Measurements from ENCODE around the gene SV2B.
A peak's percentile ranks its signal among the peaks of the same experiment; 100 is the strongest.

The SV2B gene

DNA sequence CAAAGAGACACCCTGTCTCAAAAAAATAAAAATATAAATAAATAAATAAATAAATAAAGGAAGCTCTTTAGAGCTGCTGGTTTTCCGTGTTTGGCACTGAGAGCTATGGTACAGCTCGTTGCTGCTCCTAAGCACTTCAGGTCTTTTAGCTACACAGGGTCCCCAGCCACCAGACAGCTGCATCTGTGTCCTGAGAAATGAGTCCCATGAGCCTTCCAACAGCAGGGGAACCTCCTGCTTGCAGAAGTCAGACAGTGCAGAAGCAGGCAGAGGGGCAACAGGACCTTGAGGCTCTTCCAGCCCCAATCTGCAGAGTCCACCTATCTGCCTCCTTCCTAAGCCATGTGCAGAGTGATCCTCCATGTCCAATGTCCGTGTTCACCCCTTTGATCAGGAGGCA, 159.0 kb downstream of the SV2B start:
- no peak for DNase-seq (ENCODE audit: insufficient read length, low spot score)
- no peak for FAIRE-seq

DNA sequence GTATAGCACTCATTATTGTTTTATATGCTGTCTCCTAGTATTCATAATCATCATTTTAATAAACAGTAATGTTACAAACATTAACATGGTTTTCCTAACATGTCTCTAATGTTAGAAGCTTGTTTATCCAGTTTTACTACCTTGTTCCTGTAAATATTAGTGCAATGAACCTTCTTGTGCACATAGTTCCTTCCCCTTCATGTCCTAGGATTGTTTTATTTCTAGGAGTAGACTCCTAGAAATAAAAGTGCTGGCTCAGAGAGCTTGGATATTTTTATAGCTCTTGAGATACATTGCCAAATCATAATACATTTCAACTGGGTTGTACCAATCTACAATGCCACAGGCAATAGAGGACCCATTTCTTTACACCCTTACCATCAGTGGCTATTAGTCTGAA, 161.3 kb downstream of the SV2B start:
- DNase-seq (ENCODE audit: insufficient read length, low spot score) (no peak), FAIRE-seq (no peak)

DNA sequence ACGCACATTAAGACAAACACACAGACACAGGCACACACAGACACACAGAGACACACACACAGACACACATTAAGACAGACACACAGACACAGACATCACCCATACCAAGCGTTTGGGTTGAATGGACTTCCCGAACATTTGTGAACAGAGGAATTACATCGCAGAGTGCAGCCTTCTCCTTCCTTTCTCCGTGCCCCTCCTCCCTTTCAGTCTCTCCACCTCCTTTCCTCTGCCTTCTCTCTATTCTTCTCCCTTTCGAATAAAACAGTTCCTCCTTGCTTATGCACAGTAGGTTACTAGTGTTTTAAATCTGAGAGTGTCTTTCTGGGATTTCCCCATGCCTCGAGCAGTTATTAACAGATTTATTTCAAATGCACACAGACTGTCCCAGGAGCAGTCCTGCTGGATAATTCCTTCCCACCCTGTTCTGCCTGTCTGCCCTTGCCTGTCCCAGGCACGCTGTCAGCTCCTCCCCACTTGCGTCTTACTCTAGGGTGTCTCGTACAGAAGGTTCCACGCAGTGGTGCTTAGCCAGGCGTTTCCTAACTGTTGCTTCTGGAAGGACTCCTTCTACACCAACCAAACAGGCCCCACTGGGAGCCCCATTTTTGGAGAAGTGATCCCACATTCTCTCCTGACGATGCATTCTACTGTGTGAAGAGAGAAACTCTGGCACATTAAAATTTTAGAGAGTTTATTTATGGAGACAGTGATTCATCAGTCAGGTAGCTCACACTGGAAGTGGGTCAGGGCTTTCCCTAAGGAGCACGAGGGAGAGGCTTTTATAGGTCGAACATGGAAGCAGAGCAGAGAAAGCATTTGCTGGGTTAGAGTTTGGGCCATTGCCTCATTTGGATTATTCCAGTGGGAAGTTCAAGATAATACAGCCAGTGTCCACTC, 163.8 kb downstream of the SV2B start:
- no peak for DNase-seq (ENCODE audit: insufficient read length, low spot score)
- no peak for FAIRE-seq

DNA sequence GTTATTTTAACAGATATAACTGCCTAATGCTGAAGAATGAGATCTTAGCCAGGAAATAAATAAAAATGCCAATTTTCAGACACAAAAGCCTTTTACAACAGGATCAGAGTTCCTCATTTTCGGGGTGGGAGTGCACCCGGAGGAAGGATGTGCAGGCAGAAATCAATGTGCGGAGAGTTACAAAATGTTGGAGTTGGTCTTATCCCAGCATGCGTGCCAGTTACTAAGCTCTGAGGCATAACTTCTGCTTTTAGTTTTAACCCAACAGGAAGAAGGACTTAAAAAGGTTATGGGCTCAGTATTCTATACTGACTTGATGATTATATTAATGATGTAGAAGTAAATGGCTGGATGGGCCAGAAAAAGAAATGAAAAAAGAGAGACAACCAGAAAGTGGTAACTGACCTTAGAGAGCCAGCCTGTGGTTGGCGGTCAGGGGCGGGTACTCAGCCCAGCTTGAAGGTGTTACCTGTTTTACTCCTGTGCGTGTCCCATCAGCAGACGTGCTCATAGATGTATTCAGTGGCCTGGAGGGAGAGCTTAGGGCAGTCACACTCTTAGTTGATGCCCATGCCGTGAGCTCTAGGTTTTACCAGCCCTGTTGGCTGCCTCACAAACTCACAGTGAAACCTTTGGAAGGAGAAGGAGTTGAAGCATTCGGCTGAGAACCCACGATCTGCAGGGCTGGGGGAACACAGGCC, 164.7 kb downstream of the SV2B start:
- DNase-seq (ENCODE audit: insufficient read length, low spot score) (no peak), FAIRE-seq (no peak)

DNA sequence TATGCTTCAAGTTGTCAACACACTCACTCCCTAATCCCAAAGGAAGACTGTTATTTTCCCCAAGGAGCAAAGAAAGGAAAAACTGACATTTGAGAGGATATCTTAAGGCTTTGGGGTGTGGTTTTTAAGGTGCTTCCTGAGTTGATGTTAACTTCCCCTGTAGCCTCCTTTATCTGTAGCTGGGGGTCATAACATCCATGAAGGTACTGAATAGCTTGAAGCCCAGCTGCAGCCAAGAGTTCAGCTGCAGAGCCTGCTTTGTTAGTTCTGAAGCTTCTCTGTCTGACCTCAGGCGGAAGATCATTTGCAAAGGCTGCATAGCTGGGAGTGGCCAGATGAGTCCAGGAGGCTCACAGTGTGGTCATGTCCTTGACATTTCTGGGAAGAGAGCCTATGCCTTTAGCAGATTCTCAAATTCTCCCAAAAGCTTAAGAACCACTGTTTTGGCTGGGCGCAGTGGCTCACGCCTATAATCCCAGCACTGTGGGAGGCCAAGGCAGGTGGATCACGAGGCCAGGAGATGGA, 165.4 kb downstream of the SV2B start:
- no peak for FAIRE-seq
- no peak for DNase-seq (ENCODE audit: insufficient read length, low spot score)

DNA sequence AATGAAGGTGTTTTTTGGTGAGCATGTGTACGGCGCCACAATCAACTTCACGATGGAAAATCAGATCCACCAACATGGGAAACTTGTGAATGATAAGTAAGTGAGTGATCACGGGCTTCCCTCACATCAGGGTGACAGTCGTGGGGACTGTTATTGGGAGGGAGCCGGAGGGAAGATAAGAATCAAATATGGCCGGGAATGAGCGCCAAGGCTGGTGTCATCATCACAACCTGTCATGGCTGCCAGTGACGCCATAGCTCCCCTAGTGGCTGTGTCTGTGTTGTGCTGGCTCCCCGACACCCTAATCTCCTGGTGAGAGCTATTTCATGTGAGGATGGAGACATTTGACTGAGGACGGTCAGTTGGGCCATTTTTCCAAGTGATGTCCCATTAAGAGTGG, 168.5 kb downstream of the SV2B start:
- FAIRE-seq (no peak), DNase-seq (ENCODE audit: insufficient read length, low spot score) (no peak)

DNA sequence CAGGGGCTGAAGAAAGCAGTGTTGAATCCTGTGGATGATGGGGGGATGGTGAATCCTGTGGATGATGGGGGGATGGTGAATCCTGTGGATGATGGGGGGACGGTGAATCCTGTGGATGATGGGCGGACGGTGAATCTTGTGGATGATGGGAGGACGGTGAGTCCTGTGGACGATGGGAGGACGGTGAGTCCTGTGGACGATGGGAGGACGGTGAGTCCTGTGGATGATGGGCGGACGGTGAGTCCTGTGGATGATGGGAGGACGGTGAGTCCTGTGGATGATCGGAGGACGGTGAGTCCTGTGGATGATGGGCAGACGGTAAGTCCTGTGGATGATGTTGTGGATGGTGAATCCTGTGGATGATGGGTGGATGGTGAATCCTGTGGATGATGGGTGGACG, 170.7 kb downstream of the SV2B start:
- FAIRE-seq, result no peak
- DNase-seq (ENCODE audit: insufficient read length, low spot score), result no peak

DNA sequence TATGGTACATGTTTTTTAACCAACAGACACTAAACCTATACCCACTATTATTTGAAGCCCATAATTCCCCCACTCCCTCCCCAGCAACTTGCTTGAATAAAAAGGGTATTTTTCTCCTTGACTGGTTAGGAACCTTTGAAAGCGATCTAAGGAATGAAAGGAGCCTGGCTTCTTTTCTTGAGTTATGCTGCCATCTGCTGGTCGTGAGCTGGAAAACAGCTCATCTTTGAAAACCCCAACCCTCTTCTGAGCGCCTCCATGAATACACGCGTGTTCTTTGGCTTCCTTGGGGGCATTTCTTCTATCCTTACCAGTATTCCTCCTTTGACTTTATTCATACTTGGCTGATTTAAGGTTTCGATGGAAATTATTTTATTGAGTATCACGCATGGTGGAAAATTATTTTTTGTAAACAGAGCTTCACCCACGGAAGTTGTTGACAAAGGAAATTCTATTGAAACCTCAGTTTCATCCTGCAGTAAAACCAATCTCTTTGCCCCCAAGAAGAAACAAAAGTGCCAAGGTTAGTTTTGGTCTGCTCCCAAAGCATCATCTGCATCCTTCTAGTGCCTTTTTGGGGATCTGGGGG, 171.6 kb downstream of the SV2B start:
- FAIRE-seq (peak; percentile 94), DNase-seq (ENCODE audit: insufficient read length, low spot score) (peak; percentile 28)

DNA sequence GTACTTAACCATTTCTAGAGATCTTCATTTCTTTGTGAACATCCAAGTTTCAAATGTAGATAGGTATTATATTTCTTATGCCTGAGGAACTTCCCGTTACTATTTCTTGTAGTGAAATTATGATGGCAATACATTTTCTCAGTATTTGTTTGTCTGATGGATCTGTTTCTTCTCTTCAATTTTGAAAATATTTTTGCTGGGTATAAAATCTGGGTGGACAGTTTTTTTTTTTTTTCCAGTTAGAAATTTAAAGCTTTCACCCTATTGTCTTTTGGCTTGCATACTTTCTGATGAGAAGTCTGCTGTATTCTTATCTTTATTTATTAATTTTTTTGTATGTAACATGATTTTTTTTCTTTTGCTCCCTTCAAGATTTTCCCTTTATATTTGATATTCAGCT, 175.8 kb downstream of the SV2B start:
- DNase-seq (ENCODE audit: insufficient read length, low spot score) (no peak), FAIRE-seq (no peak)

DNA sequence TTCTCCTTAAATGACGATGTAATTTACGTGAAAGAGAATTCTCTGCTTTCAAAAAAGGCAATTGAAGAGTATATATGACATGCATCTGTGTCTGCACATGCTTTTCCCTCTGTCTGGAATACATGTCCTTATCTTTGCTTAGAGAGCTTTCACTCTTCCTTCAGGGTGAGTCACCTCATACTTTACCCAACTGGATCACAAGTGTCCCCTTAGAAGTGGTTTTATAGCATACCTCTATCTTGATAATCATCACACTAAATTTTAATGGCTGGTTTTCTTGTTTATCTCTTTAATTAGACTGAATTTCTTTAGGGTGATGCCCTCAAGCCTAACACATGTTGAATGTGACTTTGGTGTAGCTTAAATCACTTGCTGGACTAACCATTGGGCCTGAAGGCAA, 178.9 kb downstream of the SV2B start:
- no peak for FAIRE-seq
- no peak for DNase-seq (ENCODE audit: insufficient read length, low spot score)

DNA sequence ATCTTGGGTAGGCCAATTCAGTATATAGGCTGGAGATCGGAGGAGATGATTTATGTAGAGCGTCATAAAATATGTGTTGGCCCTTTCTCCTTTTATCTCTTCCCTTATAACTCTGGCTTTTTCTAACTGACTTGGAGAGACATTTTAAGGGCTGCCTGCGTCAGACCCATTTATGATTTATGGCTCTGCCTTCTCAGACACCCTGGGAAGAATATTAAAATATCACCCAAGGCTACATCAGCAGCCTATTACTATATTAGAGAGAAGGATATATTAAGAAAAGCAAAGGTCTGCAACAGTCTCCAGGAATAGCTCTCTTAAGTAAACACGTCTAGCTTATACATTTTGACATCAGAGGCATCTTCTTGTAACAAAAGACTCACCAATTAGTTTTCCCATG, 179.4 kb downstream of the SV2B start:
- DNase-seq (ENCODE audit: insufficient read length, low spot score), result no peak
- FAIRE-seq, result no peak

DNA sequence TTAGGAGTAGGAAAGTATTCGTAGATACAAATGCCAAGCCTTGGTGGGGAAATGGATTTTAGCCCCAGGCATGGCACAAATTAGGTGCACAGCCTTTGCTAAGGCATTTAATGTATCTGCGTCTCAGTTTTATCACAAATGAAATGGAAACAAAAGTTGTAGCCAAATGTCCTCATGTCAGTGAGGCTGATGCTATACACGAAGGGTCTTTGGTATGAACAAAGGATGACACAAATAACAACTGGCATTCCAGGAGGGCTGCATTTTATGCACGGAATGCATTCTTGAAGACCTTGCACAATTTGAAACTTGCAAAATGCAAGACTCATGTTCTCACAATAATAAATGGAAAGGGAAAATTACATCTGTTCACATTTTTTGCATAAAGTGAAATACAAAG, 181.9 kb downstream of the SV2B start:
- FAIRE-seq, result no peak

DNA sequence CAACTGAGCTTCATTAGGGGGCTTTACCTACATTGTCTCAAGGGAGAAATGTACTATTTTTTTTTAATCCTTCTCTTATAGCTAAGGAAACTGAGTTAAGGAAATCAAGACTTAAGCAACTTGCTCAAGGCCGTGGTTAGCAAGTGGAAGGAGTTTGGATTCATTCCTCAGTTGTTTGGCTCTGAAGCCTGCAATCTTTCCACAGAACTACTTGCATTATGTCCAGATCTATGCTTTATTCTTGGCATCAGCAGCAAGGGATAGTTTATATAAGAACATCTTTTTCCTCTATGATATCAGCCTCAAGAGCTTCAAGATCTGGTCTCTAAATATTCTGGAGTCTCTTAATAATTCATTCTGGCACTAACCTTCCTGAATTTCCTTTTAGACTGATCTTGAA, 182.4 kb downstream of the SV2B start:
- FAIRE-seq (no peak), DNase-seq (ENCODE audit: insufficient read length, low spot score) (no peak)

More for the DNA sequence above, 181.9 kb downstream of the SV2B start:
- DNase-seq (ENCODE audit: insufficient read length, low spot score), result no peak

DNA sequence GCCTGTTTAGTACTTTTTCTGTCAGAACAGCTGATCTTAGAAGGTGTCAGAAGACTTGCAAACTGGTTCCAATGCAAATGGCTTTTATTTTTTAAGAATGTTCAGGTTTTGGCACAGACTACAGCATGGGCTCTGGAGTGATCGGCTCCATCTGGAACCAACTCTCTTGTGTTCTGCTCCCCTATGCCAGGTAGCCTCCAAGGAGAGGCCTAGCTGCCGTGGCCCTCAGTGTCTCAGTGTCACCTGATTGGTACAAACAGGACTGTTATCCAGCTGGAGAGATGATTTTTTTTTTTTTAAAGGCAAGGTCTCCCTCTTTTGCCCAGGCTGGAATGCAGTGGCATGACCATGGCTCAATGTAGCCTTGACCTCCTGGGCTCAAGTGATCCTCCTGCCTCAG, 183.1 kb downstream of the SV2B start:
- DNase-seq (ENCODE audit: insufficient read length, low spot score) (no peak), FAIRE-seq (no peak)

DNA sequence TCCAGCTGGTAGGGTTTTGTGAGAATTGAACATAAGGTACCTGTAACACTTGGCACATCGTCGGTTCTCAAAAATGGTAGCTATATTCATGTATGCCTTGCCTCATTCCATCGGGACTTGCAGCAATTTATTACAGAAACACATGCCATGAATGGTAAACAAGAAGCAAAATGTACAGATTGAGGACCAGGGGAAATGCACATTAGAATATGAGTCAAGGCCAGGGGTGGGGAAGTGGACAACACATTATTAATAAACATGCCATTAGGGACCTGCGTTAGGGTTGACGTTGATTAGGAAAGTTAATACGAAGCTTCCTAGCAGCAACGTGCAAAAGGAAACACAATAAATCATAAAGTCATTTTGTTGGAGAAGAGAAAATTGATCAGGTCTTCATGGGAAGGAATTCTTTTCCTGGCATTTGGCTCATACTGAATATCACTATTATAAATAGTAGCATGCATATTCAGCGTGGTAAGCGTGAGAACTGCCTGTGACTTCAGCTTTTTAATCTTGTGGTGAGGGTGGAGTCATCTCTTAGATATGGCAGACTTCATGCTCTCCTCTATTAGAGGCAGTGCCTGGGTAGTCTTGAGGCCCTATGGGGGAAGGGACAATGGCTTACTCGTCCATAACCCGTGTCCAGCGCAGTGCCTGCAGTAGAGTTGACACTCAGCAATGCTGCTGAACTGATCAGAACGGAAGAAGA, 184.9 kb downstream of the SV2B start:
- DNase-seq (ENCODE audit: insufficient read length, low spot score), result no peak
- no peak for FAIRE-seq

DNA sequence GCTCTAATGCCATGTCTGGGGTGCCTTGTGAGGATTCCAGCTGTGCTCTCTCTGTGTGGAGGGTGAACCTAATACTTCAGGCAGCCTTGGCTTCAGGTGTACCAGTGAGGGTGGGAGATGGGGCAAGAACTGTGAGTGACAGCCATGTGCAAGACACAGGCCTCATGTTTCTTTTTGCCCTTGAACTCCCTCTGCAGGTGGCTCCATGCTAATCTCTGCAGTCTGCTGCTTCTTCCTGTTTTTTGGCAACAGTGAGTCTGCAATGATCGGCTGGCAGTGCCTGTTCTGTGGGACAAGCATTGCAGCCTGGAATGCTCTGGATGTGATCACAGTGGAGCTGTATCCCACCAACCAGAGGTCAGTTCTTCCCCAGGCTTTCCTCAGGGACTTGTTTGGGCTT, 189.3 kb downstream of the SV2B start:
- FAIRE-seq (no peak), DNase-seq (ENCODE audit: insufficient read length, low spot score) (no peak)

DNA sequence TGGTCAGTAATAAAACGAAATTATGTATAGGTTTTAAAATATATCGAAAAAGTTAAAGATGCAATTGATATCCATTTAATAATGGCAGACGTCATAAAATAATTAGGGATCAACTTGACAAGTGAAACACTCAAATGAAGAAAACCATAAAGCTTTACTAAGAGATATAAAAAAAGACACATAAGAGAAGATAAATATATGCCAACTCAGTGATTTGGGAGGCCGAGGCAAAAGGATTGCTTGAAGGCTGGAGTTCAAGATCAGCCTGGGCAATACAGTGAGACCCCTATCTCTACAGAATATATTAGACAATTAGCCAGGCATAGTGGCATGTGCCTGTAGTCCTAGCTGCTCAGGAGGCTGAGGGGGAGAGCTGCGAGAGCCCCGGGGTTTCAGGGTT, 190.5 kb downstream of the SV2B start:
- FAIRE-seq, result no peak
- no peak for DNase-seq (ENCODE audit: insufficient read length, low spot score)

DNA sequence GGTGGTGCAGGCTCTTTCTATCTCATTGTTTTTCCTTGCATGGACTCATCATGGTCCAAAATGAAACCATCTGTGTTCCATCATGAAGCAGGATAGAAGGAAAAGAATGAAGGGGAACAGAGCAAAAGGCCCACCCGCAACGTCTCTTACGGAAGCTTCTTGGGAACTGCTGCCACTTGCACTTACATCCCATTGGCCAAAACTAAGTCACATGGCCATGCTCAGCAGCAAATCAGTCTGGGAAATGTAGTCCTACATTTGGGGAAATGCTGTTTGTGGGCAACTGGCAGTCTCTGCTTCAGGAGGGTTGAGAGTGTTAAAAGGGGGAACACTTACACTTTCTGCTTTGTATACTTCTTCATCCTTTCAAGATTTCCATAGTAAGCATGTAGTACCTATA, 191.6 kb downstream of the SV2B start:
- no peak for DNase-seq (ENCODE audit: insufficient read length, low spot score)
- FAIRE-seq, result no peak

DNA sequence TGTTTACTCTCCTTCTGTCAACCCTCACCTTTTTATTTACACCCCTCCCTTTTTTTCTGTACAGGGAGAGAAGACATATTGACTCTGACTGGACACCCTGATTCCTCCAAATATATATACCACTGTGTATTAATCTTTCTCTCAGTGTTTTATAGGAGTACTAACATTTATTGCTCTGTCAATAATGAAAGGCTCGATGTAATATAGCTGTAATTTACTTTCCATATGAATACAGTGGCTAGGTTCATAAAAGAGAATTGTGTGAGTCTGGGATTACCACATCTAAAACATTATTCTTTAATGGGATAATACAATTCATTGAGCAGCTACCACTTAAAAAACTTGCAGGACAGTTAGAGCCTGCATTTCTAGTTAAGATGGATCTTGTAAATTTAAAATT, 194.3 kb downstream of the SV2B start:
- FAIRE-seq (no peak), DNase-seq (ENCODE audit: insufficient read length, low spot score) (no peak)

DNA sequence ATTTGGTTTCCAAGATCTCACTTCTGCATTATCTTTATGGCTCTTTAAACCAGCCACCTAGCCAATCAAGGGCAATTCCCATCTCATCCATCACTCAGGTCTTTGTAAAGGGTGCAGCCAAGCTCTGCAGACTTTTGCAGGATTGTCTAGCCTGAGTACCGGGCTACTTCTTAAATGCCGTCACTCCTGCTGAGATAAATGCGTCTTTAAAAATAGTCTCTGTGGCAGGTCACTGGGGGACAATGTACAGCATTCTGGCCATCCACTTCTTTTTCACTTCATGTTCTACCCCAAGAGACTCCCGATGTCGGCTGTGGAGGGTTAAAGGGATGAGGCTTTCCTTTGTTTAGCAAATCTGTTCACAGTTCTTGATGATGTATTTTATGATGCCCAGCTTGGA, 194.7 kb downstream of the SV2B start:
- FAIRE-seq (no peak), DNase-seq (ENCODE audit: insufficient read length, low spot score) (no peak)

DNA sequence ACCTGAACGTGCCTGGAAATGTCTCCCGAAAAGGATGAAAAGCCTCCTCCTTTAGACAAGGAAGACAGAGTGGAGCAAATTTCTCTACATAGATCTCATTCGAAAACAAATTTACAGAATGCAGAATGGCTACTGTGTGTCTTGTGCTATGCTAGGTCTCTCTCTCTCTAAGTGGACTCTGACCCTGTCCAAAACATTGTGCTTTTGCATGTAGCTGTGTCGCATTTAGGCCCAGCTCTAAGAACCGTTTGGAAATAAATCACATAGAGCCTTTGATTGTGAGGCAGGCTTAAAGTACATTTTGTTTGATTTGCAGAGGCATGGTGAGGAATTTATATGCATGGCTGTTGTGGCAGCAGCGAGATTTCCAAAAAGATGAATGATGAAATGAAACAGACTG, 198.0 kb downstream of the SV2B start:
- FAIRE-seq (no peak), DNase-seq (ENCODE audit: insufficient read length, low spot score) (no peak)
